ENCODE measurements around the gene RNF220. TPM values are rescaled to one million over a fixed set of nuclear protein-coding genes. Genes with fewer than 3 reads are reported as not detected.

The RNF220 gene
- total and polyA plus RNA-seq, 9 of the 15 experiments (the other 6 are each of a cell fraction or from before 2014, with no cell fraction given), result 5.1 to 117 (median 66.9) TPM

GRCh38 chr1:44380666-44381177, 24.3 kb upstream of the RNF220 start (continued):
- TF ChIP-seq E2F6 (IDR thresholded peaks at IDR 0.05; ENCODE audit: borderline replicate concordance in 1 of 2, extremely low read depth in 1 of 2, insufficient read depth in 1 of 2, insufficient read length in 1 of 2, low read depth in 1 of 2, low read length in 1 of 2, poor library complexity in 1 of 2, severe bottlenecking in 1 of 2), result no peak

DNA sequence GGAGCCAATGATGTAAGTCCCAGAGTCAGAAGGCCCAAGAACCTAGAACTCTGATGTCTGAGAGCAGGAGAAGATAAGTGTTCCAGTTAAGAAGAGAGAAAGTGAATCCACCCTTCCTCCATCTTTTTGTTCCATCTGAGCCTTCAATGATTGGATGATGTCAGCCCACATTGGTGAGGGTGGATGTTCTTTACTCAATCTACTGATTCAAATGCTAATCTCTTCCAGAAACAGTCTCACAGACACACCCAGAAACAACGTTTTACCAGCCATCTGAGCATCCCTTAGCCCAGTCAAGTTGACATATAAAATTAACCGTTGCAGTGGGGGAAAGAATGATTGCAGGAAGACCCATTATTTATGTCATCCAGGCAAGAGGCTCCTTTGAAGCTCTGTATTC, 16.5 kb upstream of the RNF220 start:
- ChIA-PET CTCF (ENCODE audit: low intra/inter-chr PET ratio) (no interaction called here), POLR2A (interaction anchor here (1.2 to 1.7 kb wide), 2 partner anchors 10 to 14 kb away, joined by 3 to 4 read pairs; no protein-coding TSS in a partner anchor)
- no peak for TF ChIP-seq NRF1 (conservative IDR thresholded peaks at IDR 0.05 in 1 of 2, IDR thresholded peaks at IDR 0.05 in 1 of 2)
- TF ChIP-seq DMBX1 (CRISPR knock-in tag; IDR thresholded peaks at IDR 0.05; ENCODE audit: borderline replicate concordance), result no peak
- TF ChIP-seq HIVEP1 (CRISPR knock-in tag; IDR thresholded peaks at IDR 0.05), result no peak
- no peak for TF ChIP-seq JUND (IDR thresholded peaks at IDR 0.05; ENCODE audit: borderline replicate concordance, low read depth, low read length)
- no peak for TF ChIP-seq JUND (tag; IDR thresholded peaks at IDR 0.05; ENCODE audit: borderline replicate concordance, low read depth, low read length)
- no peak for TF ChIP-seq DEAF1 (CRISPR knock-in tag; IDR thresholded peaks at IDR 0.05)
- TF ChIP-seq ZNF707 (CRISPR knock-in tag; conservative IDR thresholded peaks at IDR 0.05), result no peak
- TF ChIP-seq SMC3 (conservative IDR thresholded peaks at IDR 0.05; ENCODE audit: insufficient read depth, low read depth, low read length), result no peak
- TF ChIP-seq SMARCA4 (IDR thresholded peaks at IDR 0.05), result no peak
- TF ChIP-seq STAT5A (IDR thresholded peaks at IDR 0.05; ENCODE audit: borderline replicate concordance, low read length), result no peak
- TF ChIP-seq DNMT1 (IDR thresholded peaks at IDR 0.05), result no peak
- TF ChIP-seq ZNF717 (CRISPR knock-in tag; IDR thresholded peaks at IDR 0.05), result no peak
- TF ChIP-seq E2F6 (IDR thresholded peaks at IDR 0.05; ENCODE audit: borderline replicate concordance in 1 of 2, extremely low read depth in 1 of 2, insufficient read depth in 1 of 2, insufficient read length in 1 of 2, low read depth in 1 of 2, low read length in 1 of 2, poor library complexity in 1 of 2, severe bottlenecking in 1 of 2), result no peak
- no peak for TF ChIP-seq EHMT2 (IDR thresholded peaks at IDR 0.05)
- no peak for TF ChIP-seq MIER1 (IDR thresholded peaks at IDR 0.05; ENCODE audit: low read depth)
- TF ChIP-seq BHLHE40 (IDR thresholded peaks at IDR 0.05; ENCODE audit: low read length), result no peak
- Histone ChIP-seq H3K36me3 (ENCODE audit: control insufficient read depth, insufficient read depth, low read length) (no peaks in the 10 kb centered on the region), H3K79me2 (ENCODE audit: control insufficient read depth, insufficient read depth, low read length) (no peaks in the 10 kb centered on the region), H3K27me3 (ENCODE audit: control insufficient read depth in 2 of 2, insufficient read depth in 2 of 2, low read length in 2 of 2) (peaks cover 14 to 18% of the 10 kb centered on the region in 2 experiments; a peak in 4 of 5 replicates), H3K9me3 (replicated peaks; ENCODE audit: control insufficient read depth, insufficient read depth, low read depth, low read length) (no peaks in the 10 kb centered on the region), H3K4me1 (replicated peaks in 1 of 2; ENCODE audit: control insufficient read depth in 2 of 2, insufficient read depth in 2 of 2, low read length in 2 of 2) (no peaks in the 10 kb centered on the region), H3K4me3 (no peak overlapping the region), H3K9me1 (ENCODE audit: control insufficient read depth, insufficient read depth, low read length) (no peaks in the 10 kb centered on the region), H3K4me2 (ENCODE audit: insufficient read depth, low read length) (no peak overlapping the region), H3K9ac (ENCODE audit: insufficient read depth in 1 of 2, low read depth in 2 of 2, low read length in 2 of 2) (no peak overlapping the region), H2AFZ (ENCODE audit: low read depth, low read length) (no peak overlapping the region), H4K20me1 (replicated peaks; ENCODE audit: control insufficient read depth, insufficient read depth, low read length) (no peaks in the 10 kb centered on the region), H3K27ac (ENCODE audit: extremely low read depth, low read depth, low read length) (no peak overlapping the region)
- intact Hi-C loops (cut with micrococcal nuclease) (loop anchor here (10.0 kb wide), 1 partner anchor 294 kb away; no protein-coding TSS in a partner anchor), in situ Hi-C loops (cut with MboI) (no loop called here)
- DNase-seq (ENCODE audit: extremely low read depth in 1 of 4, low spot score in 3 of 4), result no peak
- FAIRE-seq, result no peak
- 0% methylated on average over 2 of the region's 2 CpGs for WGBS (ENCODE audit: insufficient coverage, low coverage, missing lambda C conversion rate)
- no TSS peak for BruUV-seq (replicated peaks)
- no peak for ATAC-seq

Measured in K562 (cell line).